Spleen (tissue), 7 donors: Measurements from ENCODE around the gene TTC28.

Experiments
- POLR2A ChIP-seq, 3 donors: fragments of 450-650 bp; IDR thresholded peaks; one replicate each; pipeline ENCODE4 v1.5.1; 2017; ENCODE audit warnings: antibody characterized with exemption in 3 of 3, mild to moderate bottlenecking in 1 of 3
- POLR2AphosphoS5 ChIP-seq, 3 donors: sonication (generic); formaldehyde crosslinking; IDR thresholded peaks; one replicate each; pipeline ENCODE4 v1.5.1; 2017; ENCODE audit warnings: antibody characterized with exemption in 3 of 3
- TF ChIP-seq, protein P1 (sequence below), 11 experiments: fragments of 200-600 bp in 7 of 11; fragments of 450-650 bp in 4 of 11; sonication (generic) in 4 of 11; IDR thresholded peaks in 8 of 11; conservative IDR thresholded peaks in 3 of 11; 1 replicate in 7 of 11; 2 replicates in 4 of 11; pipeline versions ENCODE4 v1.4.0 to v1.8.0; 2016 to 2021; ENCODE audit warnings: antibody characterized with exemption in 11 of 11, inconsistent platforms in 4 of 11, mild to moderate bottlenecking in 1 of 11
- donor health status: DM: no; HTN: no; CAD: no; lungs with moderate emphysema.
- donor health status: DM: no; HTN: no; CAD: no.
- donor health status: DM: no; HTN: no; CAD: no.

DNA sequence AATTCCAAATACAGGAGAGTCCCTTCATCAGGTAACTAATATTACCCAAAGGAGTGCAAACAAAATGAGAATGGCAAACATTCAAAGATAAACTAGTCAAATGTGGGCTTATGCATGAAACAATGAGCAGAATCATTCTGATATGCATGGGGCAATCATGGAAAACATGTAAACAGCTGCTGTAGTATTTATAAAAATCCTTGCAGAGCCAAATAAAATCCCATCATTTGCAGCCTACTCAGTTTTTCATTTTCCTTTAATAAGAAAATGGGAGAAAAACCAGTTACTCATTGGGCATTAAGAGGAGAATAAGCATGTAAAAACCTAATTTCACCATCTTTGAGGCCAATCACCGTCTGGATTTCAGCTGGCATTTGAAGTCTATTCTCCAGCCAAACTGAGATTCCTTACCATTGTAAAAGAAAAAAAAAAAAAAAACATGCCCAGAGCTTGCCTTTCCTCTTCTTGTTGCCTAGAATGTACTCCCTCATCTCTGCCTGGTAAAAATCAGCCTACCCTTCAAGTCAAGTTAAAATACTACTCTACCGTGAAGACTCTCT lies 249.1 kb downstream of the TTC28 start:
- TF ChIP-seq, protein P1, sequence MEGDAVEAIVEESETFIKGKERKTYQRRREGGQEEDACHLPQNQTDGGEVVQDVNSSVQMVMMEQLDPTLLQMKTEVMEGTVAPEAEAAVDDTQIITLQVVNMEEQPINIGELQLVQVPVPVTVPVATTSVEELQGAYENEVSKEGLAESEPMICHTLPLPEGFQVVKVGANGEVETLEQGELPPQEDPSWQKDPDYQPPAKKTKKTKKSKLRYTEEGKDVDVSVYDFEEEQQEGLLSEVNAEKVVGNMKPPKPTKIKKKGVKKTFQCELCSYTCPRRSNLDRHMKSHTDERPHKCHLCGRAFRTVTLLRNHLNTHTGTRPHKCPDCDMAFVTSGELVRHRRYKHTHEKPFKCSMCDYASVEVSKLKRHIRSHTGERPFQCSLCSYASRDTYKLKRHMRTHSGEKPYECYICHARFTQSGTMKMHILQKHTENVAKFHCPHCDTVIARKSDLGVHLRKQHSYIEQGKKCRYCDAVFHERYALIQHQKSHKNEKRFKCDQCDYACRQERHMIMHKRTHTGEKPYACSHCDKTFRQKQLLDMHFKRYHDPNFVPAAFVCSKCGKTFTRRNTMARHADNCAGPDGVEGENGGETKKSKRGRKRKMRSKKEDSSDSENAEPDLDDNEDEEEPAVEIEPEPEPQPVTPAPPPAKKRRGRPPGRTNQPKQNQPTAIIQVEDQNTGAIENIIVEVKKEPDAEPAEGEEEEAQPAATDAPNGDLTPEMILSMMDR (IDR thresholded peaks at IDR 0.05 in 8 of 11, conservative IDR thresholded peaks at IDR 0.05 in 3 of 11) = no peak
- TF ChIP-seq POLR2AphosphoS5 (IDR thresholded peaks at IDR 0.05) (no peak), POLR2A (IDR thresholded peaks at IDR 0.05) (no peak)
